Astrocyte (in vitro differentiated cells and primary cell): ENCODE measurements around the gene VWC2.

Experiments used
- CTCF ChIP-seq: IDR thresholded peaks from 2 replicates; pipeline ENCODE4 v1.5.1; 2011; ENCODE audit warnings: low read depth, mild to moderate bottlenecking, inconsistent platforms, low read length, moderate library complexity; ENCODE audit not compliant: insufficient read depth
- EZH2 ChIP-seq: IDR thresholded peaks from 2 replicates; pipeline ENCODE4 v1.6.1; 2012; ENCODE audit warnings: mild to moderate bottlenecking, low read length, inconsistent platforms; ENCODE audit not compliant: insufficient read depth

GRCh38 chr7:49878627-49879026 is 105.2 kb downstream of the VWC2 start:
- TF ChIP-seq CTCF (no peak), EZH2 (no peak)
